ENCODE data around the gene SFXN2.
"Not testable (repeated sequence)": the region's sequence is repeated elsewhere in the genome, so short reads cannot be mapped to it uniquely, and the experiment has no call there.

SFXN2 gene

GRCh38 chr10:102714621-102715455 is at the start of gene SFXN2:
TSS of gene SFXN2 (plus strand) at chr10:102714636. CDS start at chr10:102726637, 12,001 bp downstream.
- DNase-seq (ENCODE audit: low read depth in 2 of 2) = peak; percentile 14 to 44

DNA sequence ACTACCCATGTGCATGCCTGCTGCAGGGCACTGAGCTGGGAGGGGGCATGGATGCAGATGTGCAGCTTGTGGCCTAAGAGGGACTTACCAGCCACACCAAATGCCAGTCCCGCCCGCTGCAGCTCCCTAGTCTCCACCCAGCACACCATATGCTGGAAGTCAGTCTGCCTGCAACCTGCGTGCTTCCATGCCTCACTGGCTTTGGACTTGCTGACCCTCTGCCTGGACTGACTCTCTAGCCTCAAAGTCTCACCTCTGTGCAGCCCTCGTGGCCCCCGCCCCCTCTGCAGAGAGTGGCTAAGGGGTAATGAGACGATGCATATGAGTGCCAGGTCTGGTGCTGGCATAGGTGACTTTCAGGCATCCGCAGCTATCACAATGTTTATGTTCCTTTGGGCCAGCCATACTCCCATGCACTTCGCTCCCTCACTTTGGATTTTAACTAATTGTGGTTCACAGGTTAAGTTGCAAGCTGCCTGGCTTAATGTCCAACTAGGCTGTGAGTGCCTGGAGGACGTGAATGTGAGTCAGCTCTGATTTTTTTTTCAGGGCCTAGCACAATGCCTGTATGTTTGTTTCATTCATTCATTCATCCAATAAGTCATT is 48.4 kb upstream of the SFXN2 start:
- no peak for DNase-seq (ENCODE audit: low read depth in 2 of 2)

GRCh38 chr10:102667411-102667810 is 47.0 kb upstream of the SFXN2 start:
- DNase-seq (ENCODE audit: low read depth in 2 of 2) = not testable (repeated sequence)

DNA sequence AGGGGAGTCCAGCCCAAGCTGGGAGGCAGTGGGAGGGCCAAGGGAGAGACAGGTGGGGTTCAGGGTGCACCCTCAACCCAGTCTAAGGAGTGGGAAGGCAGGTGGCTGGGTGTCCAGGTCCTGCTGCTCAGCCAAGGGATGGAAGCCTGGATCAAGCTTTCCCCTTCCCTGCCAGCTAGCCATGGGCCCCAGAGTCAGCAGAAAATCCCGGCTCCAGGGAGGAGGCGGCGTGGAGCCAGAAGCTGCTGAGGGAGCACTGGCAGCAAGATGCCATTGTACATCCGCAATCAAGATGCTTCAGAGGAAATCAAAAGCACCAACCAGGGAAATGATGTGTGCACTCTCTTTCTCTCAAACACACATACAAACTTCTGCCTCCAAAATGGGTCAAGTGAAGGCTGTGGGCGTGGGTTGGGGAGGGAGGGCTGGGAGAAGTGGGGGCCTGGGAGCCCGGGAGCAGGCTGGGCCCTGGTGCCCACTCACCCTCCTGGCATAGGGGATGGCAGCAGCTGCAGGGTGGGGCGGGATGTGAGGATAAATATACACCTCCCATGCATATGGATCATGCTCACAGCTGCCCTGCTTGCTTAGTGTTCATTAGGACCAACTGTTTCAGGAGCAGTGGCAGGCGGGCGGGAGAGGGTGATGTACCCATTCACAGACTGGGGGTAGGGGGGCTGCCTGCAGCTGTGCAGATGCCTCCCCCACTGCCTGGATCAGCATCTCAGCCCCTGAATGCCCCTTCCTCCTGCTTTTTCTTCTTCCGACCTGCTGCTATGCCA is 45.9 kb upstream of the SFXN2 start:
- no peak for DNase-seq (ENCODE audit: low read depth in 2 of 2)

GRCh38 chr10:102669206-102670064 is 45.0 kb upstream of the SFXN2 start:
- no peak for DNase-seq (ENCODE audit: low read depth in 2 of 2)

GRCh38 chr10:102670065-102670670 is 44.3 kb upstream of the SFXN2 start:
- no peak for DNase-seq (ENCODE audit: low read depth in 2 of 2)

DNA sequence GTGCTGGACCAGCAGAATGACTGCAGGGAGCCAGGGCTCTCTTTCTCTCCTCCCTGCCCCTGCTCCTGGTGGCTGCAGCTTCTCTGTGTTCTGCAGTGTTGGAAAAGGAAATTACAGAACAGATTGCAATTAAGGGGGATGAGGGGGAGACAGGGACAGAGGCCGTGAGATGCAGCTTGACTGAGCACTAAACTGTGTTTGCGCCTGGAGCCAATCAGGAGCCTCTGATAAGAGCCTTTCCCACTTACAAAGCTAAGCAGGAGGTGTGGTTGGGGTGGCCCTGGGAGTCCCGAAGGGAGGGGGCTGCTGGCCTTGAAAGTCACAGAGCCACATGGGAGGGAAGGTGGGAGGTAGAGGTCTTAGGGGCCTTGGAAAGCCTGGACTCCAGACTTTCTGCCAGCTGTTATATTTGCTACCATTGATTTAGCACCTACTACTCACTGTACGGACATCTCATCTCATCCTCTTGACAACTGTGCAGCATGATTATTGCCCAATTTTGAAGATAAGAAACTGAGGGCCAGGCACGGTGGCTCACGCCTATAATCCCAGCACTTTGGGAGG is 43.5 kb upstream of the SFXN2 start:
- DNase-seq (ENCODE audit: low read depth in 2 of 2) = no peak

DNA sequence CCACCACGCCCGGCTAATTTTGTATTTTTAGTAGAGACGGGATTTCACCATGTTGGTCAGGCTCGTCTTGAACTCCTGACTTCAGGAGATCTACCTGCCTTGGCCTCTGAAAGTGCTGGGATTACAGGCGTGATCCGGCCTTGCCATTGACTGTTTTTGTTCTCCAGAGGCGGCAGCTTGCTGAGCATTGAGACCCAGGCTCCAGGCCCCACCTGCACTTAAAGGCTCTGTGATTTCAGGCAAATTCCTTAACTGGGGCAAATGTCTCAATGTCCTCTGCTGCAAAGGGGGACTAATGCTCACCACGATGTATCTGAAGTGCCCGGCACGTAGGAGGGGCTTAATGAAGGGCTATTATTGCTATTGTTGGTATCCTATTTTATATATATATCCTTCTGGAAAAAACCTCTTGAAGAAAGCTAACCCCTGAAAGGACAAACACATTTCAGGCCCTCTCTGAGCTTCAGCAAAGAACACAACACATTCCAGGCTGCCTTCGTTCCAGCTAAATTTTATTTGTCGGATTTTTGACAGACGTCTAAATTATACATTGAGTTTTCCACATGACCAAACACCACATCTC is 41.1 kb upstream of the SFXN2 start:
- no peak for DNase-seq (ENCODE audit: low read depth in 2 of 2)

- peak; percentile 24 to 55 for DNase-seq (ENCODE audit: low read depth in 2 of 2)
Observed at GRCh38 chr10:102673819-102674511, 40.5 kb upstream of the SFXN2 start.

- no peak for DNase-seq (ENCODE audit: low read depth in 2 of 2)
Observed at GRCh38 chr10:102674566-102674965, 39.9 kb upstream of the SFXN2 start.

DNA sequence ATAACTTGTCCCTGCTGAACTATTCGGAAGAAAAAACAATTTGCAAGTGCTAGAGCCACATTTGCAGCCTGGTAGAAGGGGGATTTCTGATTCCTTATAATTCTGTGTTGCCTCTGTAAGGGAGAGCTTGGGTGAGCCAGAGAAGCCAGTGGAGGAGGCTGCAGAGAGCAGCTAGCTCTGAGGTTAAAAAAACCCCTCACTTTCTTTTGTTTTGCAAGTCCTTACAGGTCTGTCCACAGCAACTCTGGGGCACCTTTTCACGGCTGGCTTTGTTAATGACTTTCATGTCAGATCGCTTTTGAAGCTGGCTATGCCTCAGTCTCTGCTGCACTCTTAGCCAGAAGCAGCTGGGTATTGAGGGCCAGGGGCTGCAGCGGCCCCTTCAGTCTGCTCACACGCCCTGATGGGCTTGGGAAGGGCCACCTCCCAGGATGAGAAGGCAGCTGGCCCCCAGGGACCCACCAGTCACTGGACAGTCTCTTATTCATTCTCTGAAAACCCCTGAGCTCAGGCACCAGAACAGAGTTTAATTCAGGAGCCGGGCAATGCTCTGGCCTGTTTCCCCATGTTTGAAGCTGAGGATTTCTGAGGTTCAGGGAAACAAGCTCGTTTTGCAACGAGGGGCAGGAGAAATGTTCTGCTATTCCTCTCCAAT is 39.3 kb upstream of the SFXN2 start:
- no peak for DNase-seq (ENCODE audit: low read depth in 2 of 2)

GRCh38 chr10:102675666-102676533 is 38.5 kb upstream of the SFXN2 start:
- no peak for DNase-seq (ENCODE audit: low read depth in 2 of 2)

- DNase-seq (ENCODE audit: low read depth in 2 of 2) = no peak
Observed at GRCh38 chr10:102676534-102677315, 37.7 kb upstream of the SFXN2 start.

DNA sequence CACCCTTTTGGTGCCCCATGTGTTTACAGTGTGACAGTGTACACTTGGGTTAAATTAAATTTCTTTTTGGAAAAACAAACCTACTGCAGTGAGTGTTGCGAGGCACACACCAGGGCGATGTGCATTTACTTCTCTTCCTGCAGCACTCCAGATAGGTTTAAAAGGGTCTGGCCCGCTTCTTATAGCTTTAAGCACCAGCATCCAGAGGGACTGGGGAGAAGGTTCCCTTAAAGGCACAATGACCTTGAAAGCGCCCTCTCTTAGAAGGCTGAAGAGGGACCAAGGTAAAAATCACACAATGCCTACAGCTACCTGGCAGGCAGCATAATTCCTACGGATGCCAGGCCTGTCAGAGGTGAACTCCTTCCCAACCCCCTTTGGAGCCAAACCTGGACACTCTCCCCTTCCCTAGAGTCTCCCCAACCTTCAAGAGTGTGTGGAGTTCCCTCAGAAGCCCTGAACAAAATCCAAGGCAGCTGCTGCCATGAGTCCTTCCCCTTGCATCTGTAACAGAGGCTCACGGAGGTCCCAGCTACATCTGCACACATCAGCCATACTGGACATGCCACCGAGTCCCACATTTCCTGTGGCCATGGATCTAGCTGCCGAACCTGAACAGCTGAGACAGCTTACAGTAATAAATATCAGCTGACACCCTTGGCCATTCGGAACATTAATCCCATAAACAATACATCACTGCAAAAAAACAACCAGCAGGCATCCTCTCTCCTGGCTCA is 36.9 kb upstream of the SFXN2 start:
- DNase-seq (ENCODE audit: low read depth in 2 of 2) = no peak

DNA sequence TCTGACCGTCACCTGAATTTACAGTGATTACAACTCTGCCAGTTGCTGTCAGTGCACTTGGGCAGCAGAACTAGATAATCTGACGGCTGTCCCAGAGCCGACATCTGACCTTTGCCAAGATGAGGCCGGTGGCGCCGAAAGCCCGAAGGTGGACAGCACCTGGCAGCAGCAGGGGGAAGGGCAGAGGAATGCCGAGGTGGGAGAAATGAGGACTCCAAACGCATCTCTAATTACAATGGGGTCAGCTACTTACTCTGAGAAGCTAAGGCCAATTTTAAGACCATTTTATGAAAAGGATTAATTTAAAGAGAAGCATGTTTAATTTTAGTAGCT is 36.4 kb upstream of the SFXN2 start:
- DNase-seq (ENCODE audit: low read depth in 2 of 2) = no peak

DNA sequence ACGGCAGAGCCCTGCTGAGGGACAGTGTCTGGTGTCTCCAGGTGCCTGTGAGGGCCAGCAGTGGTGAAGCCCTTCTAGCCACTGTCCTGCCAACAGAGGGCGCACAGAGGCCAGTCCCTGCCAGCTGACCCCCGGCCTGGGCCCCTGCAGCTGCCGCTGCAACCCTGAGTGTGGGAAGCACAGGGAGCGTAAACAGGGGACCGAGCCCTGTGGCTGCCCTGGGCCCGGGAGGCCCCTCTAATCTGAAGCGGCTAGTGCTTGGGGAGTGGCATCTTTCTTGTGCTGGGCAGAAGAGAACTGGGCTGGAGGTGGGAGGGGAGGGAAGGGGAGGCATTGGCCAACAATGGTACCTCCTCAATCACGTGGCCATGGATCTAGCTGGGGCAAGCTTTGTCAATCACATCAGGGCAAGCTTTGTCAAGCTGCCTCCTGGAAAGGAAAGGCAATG is 35.6 kb upstream of the SFXN2 start:
- no peak for DNase-seq (ENCODE audit: low read depth in 2 of 2)

DNA sequence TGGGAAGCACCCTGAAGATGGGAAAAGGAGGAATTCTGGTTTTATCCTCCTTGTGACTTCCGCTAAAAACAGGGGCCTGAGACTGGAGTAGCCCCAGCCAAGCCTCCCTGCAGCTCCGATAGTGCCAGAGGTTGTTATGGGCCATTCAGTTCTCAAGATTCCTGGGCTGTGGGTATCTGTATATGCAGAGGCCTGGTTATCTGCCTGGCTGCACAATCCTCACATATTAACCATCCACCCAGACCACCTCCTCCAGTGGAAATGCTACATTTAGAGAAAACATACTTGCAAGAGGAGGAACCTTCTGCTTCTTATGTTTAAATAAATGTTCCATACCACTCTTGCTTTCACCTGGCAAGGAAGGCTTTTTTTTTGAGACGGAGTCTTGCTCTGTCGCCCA is 34.8 kb upstream of the SFXN2 start:
- DNase-seq (ENCODE audit: low read depth in 2 of 2) = no peak

All from stimulated activated CD4-positive, alpha-beta T cell treated with anti-CD3 and anti-CD28 coated beads, Interleukin-12 subunit alpha, Interleukin-12 subunit beta, amount 100 ng/mL, for 24 hours (primary cell).